Uterus (tissue), 4 donors: Measurements from ENCODE around the gene ACTR8. TPM values are rescaled to one million over a fixed set of nuclear protein-coding genes. Genes with fewer than 3 reads are reported as not detected.

Experiments used
- DNase-seq, 2 donors: peaks; one replicate each; pipeline ENCODE4 v3.0.0-alpha.2; 2019 to 2020
- H3K27ac ChIP-seq, 2 donors: fragments of 200-600 bp; sonication (generic); 1 replicate in 1 of 2; 2 replicates in 1 of 2; pipeline ENCODE4 v1.5.1; 2016 to 2018
- H3K27me3 ChIP-seq, 2 donors: fragments of 200-600 bp; sonication (generic); one replicate each; pipeline ENCODE4 v1.5.1; 2018 to 2019; ENCODE audit warnings: control low read depth in 1 of 2
- H3K36me3 ChIP-seq, 2 donors: fragments of 200-600 bp; sonication (generic); one replicate each; pipeline ENCODE4 v1.5.1; 2019; ENCODE audit warnings: control low read depth in 1 of 2
- H3K4me1 ChIP-seq, 2 donors: fragments of 200-600 bp; sonication (generic); one replicate each; pipeline ENCODE4 v1.5.1; 2018 to 2019; ENCODE audit warnings: control low read depth in 1 of 2
- H3K4me3 ChIP-seq, 2 donors: fragments of 200-600 bp; sonication (generic); 1 replicate in 1 of 2; 2 replicates in 1 of 2; pipeline ENCODE4 v1.5.1; 2018 to 2019; ENCODE audit warnings: mild to moderate bottlenecking in 1 of 2
- H3K9me3 ChIP-seq, 2 donors: fragments of 200-600 bp; sonication (generic); one replicate each; pipeline ENCODE4 v1.5.1; 2019; ENCODE audit warnings: control low read depth in 1 of 2
- CTCF ChIP-seq, 4 experiments: fragments of 200-600 bp in 2 of 4; fragments of 450-650 bp in 2 of 4; sonication (generic) in 2 of 4; IDR thresholded peaks; one replicate each; pipeline ENCODE4 v1.5.1; 2016 to 2019; ENCODE audit warnings: antibody characterized with exemption in 4 of 4, mild to moderate bottlenecking in 2 of 4, moderate library complexity in 1 of 4
- POLR2A ChIP-seq, 2 donors: fragments of 450-650 bp; IDR thresholded peaks; one replicate each; pipeline ENCODE4 v1.6.1; 2016; ENCODE audit warnings: antibody characterized with exemption in 2 of 2, mild to moderate bottlenecking in 1 of 2, moderate library complexity in 1 of 2
- intact Hi-C: fragments of 100-400 bp; cut with DNase I; formaldehyde crosslinking; loops from one replicate; pipeline ENCODE4 v1.15.1; 2023; ENCODE audit warnings: low total_unique reads
- total RNA-seq, 4 donors: library from RNA; depleted of rRNA in 3 of 4; stranded (reverse); fragments of >200 nt in 3 of 4; gene quantifications; one replicate each; pipeline versions ENCODE4 v1.1.0 to v1.2.4, GENCODE V29; 2014 to 2023
- donor health status: DM: yes; HTN: yes; CAD: no.

Gene ACTR8
- total RNA-seq, 4 donors from 2014 or later: 23.2 to 56.8 (median 31.6) TPM

GRCh38 chr3:53817809-53818208 lies 64.1 kb downstream of the ACTR8 start:
- DNase-seq: no peak

GRCh38 chr3:53817211-53817610 lies 64.7 kb downstream of the ACTR8 start:
- intact Hi-C loops: no loop called here
- TF ChIP-seq POLR2A (IDR thresholded peaks at IDR 0.05): no peak
- TF ChIP-seq CTCF (IDR thresholded peaks at IDR 0.05): no peak
- H3K27ac ChIP-seq: no peak overlapping the region
- no peaks in the 10 kb centered on the region for H3K36me3 ChIP-seq
- DNase-seq: no peak
- no peak overlapping the region for H3K4me3 ChIP-seq
- H3K9me3 ChIP-seq: no peaks in the 10 kb centered on the region
- H3K27me3 ChIP-seq: no peaks in the 10 kb centered on the region
- H3K4me1 ChIP-seq: no peaks in the 10 kb centered on the region

More at GRCh38 chr3:53817809-53818208, 64.1 kb downstream of the ACTR8 start:
- intact Hi-C loops: no loop called here
- Histone ChIP-seq H3K27ac (no peak overlapping the region), H3K36me3 (no peaks in the 10 kb centered on the region), H3K4me1 (no peaks in the 10 kb centered on the region), H3K9me3 (no peaks in the 10 kb centered on the region), H3K4me3 (no peak overlapping the region), H3K27me3 (no peaks in the 10 kb centered on the region)
- TF ChIP-seq CTCF (IDR thresholded peaks at IDR 0.05) (no peak), POLR2A (IDR thresholded peaks at IDR 0.05) (no peak)

Other genes with a start within 250 kb of the ACTR8 start
- gene CHDH, start 35.7 kb downstream of the ACTR8 start, total RNA-seq: 1 to 10 TPM; 1.8 to 9.1 (median 4.2) TPM
- 1 to 10 TPM in 3 of 4 donors, not detected in 1; 1.3 to 4.6 (median 2.8) TPM for gene IL17RB, start 35.6 kb downstream of the ACTR8 start, total RNA-seq
- 100 to 1,000 TPM in 1 of 4 donors, 10 to 100 TPM in 3; 15.3 to 132 (median 54.0) TPM for gene SELENOK, start 9.7 kb upstream of the ACTR8 start, total RNA-seq
- 1 to 10 TPM in 3 of 4 donors, under 1 TPM in 1; 0.83 to 5.0 (median 2.5) TPM for gene CACNA2D3, start 240.4 kb upstream of the ACTR8 start, total RNA-seq